NCI-H2081 treated with DMSO at 0.1 percent for 48 hours (cell line): ENCODE measurements around the gene AMZ1.
"Not testable (repeated sequence)": the region's sequence is repeated elsewhere in the genome, so short reads cannot be mapped to it uniquely, and the experiment has no call there.

Source experiments
- DNase-seq: peaks from one replicate; lab custom pipeline; 2025; lab: John Stamatoyannopoulos, UW

The AMZ1 gene

DNA sequence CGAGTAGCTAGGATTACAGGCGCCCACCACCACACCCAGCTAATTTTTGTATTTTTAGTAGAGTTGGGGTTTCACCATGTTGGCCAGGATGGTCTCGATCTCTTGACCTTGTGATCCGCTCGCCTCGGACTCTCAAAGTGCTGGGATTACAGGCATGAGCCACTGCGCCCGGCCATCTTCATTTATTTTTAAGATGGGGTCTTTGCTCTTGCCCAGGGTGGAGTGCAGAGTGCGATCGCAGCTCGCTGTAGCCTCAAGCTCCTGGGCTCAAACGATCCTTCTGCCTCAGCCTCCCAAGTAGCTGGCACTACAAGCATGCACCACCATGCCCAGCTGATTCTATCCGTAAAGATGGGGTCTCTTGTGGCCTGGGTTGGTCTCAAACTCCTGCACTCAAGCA is 39.2 kb downstream of the AMZ1 start:
- DNase-seq = not testable (repeated sequence)

DNA sequence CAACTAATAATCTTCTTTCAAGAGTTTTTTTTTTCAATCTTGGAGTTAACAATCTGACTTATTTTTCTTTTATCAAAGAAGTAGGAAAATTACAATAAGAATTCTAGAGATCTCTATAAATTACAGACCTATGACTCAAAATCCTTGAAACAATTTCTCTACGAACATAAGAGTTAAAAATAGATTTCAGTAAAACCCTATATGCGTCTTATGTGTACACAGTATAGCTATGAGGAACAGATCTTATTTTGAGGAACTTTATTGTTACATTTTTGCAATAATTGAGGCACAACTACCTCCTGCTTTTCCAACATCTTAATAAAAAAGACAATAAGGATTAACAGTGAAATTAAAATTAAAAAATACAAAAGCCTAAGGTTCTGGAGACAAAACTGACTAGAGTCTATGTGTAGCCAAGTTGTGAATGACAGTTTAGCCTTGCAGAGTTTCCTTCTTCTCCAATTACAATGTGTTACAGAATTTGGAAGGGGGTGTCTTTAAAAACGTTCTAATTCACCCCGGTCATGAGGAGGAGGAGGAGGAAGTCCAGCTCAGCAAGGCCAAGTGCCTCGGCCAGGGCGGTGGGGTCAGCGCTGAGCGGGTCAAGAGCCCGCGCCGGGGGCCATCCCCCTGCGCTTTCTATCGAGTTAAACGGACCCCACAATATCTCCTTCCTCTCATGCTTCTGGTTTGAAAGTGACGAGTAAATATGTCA is 40.5 kb downstream of the AMZ1 start:
- DNase-seq = no peak

DNA sequence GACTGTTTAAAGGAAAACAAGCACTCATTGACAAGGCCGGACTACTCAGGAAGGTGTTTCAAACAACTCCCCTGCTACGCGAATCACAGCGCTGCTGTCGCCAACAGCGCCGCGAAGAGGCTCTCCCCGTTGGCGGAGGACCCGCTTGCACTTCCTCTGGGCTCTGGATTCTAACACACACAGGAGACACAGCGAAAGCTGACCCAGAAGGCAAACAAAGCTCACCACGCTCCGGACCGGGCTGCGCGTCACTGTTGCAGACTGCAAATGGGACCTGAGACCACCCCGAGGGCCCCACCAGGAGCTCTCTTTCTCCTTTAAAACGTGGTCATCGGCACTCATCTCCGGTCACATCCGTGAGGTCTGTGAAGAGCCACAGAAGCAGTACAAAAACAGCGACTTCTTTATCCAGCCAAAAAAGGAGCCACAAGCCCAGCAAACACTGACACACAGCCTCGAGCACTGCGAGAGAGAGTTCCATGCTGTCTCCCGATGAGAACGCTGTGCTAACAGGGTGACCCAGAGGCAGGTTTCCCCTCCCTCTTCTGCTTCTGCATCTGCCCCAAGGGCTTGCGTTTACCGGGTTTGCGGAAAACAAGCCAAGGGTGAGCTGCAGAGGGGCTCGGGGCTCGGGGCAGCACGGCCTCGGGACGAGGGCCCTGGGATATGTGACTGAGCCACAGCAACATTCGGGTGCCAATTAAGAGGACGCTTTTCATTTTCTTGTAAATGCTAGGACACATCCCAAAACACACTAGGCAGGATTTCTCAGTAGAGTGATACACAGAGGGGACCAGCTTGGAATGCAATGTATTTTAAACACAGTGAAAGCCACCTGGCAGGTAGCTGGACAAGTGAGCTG is 41.3 kb downstream of the AMZ1 start:
- no peak for DNase-seq

DNA sequence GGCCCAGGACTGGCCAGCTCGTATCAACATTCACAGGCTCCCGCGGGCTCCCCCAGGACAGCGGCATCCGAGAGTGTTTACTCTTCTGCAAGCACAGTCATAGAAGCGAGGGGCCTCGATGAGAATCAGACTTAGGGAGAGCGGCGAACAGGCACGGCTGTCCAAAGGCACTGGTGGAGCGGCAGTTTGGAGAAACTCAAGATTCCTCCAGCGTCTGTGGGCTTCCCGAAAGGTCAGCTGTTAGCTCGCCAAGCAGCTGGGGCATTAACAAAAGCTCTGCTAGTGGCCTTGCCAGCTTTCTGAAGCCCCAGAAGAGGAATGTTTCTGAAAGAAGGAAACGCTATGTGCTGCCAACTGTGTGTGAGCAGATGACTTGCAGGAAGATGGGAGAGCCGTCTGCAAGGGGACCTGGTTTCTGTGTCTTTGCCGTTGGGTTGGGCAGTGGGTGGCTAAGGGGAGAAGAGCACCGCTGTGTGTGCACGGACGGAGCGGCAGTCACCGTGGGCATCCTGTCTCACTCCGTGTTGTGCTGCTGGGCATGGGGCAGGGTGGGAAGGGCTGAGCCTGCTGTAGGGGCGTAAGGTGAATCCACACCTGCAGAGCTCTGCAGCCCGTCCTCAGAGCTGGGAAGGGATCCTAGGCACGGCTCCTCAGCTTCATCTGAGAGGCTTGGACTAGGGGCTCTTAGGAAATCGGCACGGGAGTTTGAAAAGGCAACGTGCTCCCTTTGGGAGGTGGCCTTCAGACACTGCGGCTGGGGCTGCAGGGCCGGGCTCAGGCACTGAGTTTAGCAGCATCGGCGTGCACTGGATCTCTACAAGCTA is 42.1 kb downstream of the AMZ1 start:
- no peak for DNase-seq

DNA sequence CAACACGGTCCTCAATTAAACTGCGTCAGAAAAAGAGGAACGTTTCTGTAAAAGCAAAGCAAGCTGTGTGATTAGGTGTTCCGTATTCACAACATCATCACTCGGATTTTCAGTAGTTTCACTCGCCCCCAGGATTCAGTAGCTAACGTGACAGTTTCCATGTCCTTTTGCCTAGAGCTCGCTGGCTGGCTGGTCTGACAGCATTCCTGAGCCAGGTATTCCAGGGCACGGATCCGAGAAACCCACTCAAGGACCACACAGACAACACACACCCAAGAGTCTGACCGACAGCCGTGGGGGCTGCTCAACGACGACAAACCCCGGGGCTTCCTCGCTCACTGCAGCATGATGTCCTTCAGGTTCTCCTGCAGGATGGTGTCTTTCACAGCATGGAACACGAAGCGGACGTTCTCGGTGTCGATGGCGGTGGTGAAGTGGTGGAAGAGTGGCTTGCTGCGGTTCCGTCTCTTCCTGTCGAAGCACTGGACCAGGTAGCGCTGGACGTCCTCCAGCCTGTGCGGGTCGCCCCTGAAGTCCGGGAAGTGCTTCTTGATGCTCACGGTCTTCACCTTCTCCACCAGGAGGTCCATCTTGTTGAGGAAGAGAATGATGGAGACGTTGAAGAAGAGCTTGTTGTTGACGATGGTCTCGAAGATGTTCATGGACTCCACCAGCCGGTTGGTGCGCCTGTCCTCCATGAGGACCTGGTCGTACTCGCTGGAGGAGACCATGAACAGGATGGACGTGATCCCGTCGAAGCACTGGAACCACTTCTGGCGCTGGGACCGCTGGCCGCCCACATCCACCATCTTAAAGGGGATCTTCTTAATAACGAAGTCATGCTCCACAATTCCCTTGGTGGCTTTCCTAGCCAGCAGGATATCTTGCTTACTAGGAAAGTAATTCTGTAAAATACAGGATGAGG is 43.1 kb downstream of the AMZ1 start:
- no peak for DNase-seq

DNA sequence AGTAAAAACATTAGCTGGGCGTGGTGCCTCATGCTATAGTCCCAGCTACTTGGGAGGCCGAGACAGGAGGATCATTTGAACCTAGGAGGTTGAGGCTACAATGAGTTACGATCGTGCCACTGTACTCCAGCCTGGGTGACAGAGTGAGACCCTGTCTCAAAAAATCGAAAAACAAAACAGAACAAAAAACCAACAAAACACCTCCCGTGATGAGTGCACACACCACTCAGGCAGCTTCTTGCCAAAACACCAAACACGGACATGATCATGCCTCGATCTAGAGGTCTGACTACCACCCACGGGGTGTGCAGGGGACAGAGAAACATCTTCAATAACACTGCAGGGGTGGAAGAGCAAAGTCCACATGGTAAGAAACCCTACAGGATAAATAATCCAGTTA is 44.4 kb downstream of the AMZ1 start:
- DNase-seq = no peak

DNA sequence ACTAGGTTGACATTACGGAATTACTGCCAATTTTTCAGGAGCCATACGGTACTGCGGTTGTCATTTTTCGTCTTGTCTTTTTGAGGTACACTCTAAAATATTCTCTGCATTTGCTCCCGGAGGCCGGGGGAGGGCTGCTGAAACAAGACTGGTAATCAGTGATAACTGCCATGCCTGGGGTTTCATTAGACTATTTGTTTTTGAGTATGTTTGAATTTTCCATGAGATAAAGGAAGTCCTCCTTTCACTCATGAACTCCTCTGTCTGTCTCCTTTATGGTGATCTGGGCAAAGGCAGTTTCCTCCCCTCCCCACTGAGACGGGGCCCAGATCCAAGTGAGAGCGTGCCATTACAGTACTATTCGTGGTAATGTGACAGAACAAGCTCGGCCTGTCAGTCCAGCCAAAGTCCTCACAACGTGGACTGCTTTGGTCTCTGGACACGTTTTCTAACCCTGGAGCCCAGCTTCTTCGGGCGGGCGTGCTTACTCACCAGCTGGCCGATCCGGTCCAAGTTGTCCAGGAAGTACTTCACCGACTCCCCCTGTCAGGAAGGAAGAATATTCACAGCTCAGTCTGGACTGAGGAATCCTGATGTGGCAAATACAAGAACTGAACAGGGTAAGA is 45.1 kb downstream of the AMZ1 start:
- DNase-seq = no peak

DNA sequence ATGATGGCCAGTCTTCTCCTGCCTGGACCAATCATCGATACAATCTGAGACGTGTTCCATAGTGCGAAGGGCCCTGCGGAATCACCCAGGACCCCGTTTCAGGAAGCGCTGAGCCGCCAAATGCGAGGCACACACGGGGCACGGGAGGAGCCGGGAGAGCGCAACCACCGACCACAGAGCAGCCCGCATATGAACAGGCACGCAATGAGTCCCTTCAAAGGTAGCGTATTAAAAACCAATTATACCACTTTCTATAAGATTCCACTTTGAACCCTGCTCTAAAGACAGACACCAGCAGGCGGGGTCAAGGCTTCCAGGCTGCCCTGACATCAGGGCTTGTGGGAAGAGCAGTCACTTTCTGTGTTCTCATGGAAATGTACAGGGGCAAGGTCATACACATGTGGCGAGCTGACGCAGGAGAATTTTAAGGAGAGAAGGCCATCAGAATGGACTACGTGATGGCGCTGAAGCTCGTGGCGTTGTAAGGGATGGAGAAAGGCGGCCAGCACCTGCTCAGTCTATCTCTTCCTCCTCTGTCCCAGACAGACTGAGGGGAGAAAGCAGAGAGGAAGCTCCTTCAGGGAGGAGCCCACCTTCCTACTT is 46.2 kb downstream of the AMZ1 start:
- no peak for DNase-seq

DNA sequence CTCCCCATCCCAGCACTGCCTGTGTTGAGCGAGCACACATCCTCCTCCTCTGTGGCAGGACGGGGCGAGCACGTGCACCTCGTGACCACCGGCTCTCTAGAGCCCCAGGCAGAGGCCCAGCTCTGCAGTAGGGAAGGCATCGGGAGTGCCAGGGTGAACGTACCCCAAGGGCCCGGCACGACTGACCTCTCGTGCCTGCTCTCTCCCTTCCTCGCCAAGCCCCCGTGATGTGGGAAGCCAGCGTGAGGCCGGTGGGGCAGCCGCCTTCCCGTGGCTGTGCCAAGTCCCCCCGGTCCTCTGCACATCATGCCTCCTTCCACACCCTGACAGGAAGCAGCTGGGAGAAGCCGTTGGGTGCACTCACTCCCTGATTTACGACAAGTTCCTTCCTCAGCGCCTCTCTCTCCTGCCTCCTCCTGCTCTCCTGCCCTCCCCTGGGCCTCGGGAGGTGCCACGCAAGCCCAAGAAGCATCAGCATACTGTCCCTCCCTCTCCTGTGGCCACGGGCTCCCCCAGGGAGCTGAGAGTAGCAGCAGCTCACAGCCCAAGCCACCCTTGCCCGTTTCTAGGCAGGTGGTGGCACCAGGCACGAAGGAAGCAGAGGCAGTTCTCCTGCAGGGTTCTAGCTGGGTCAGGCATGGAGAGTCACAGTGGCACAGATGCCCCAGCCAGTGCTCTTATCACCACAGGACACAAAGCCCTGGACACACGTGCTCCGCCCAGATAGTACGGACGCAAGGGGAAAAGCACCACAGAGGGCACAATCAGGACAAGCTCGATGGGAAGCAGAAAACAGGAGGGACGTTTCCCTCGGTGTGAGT is 47.0 kb downstream of the AMZ1 start:
- DNase-seq = no peak

DNA sequence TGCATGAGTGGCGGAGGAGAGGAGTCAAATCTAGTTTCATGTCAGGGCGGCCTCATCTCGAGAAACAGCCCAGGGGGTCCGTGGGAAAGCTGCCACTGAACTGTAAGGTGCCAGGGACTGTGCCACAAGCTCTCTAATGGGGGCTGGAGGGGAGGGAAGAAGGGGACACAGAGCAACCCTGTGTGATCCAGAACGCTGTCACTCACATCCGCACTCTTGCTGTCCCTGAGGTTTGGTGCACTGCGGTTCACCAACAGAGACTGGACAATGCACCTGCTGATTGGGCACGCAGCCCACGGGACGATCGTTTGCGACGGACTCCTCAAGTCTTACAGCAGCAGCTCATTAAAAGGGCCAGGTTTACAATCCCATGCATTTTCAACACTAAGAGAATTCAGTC is 47.7 kb downstream of the AMZ1 start:
- no peak for DNase-seq

DNA sequence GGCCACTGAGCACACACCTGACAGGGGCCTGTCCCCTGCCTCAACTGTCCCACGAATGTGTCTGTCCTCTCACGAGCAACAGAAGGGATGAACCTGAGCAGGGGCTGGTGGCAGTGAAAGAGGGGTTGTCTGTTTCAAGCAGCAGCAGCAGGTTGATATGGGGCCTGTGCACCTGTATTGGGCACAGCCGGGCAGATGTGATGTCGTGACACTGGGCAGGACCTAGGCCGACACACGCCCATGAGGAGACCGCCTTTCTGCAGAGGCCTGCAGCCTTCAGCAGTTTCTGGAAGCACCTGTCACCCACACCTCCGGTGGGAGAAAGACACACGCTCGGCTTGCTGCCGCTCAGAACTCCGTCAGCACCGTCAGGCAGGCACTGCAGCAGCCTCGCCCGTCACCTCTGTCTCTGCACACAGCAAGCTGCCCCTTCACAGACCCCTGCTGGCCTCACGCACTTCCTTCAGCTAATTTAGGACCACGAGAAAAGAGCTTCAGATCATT is 48.5 kb downstream of the AMZ1 start:
- DNase-seq = no peak

DNA sequence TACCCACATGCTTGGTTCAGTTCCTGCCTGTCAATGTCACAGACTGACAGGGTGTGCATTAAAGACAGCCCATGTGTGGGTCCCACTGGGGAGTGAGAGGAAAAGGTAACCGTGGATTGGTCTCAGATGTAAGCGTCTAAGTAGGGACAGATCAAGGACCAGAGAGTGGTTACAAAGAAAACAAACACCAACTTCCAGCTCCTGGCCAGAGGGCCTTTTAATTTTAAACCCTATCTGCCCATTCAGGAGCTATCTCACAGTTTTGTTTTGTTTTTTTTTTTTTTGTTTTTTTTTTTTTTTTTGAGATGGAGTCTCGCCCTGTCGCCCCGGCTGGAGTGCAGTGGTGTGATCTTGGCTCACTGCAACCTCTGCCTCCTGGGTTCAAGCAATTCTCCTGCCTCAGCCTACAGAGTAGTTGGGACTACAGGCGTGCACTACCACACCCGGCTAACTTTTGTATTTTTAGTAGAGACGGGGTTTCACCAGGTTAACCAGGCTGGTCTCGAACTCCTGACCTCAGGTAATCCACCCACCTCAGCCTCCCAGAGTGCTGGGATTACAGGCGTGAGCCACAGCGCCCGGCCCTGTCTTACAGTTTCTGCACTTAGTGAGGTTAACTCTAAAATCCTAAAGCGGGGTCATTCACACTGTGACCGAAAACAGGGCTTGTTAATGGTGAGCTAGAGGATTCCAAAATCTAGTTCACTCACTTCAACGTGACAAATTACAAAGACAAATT is 49.2 kb downstream of the AMZ1 start:
- not testable (repeated sequence) for DNase-seq

DNA sequence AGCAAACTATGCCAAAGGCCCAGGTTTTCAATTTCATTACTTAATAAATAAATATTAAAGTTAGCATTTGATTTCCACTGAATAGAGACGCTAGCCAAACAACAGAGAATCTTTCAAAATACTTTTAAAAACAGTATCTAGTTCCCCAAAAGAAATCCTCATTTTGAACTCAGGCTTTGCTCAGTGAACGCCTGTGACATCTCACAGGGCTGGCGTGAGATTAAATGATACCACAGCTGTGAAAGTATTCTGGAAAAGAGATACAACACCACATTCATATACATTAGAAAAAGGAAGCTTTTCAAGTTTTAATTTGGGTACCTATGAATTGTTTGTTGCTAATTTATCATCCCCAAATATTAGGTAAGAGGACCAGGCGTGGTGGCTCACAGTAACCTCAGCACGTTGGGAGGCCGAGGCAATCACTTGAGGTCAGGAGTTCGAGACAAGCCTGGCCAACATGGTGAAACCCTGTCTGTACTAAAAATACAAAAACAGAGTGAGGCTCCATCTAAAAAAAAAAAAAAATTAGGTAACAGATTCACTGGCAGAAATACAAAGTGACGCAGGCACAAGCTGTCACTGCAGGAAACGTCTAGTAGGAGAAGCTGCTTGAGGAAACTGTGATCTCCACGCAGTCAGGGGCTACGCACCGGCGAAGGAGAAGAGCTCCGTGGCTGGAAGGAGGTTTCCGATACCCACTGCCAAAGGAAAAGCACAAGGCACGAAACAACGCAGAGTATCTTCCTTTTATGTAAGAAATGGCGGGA is 50.0 kb downstream of the AMZ1 start:
- DNase-seq = no peak

DNA sequence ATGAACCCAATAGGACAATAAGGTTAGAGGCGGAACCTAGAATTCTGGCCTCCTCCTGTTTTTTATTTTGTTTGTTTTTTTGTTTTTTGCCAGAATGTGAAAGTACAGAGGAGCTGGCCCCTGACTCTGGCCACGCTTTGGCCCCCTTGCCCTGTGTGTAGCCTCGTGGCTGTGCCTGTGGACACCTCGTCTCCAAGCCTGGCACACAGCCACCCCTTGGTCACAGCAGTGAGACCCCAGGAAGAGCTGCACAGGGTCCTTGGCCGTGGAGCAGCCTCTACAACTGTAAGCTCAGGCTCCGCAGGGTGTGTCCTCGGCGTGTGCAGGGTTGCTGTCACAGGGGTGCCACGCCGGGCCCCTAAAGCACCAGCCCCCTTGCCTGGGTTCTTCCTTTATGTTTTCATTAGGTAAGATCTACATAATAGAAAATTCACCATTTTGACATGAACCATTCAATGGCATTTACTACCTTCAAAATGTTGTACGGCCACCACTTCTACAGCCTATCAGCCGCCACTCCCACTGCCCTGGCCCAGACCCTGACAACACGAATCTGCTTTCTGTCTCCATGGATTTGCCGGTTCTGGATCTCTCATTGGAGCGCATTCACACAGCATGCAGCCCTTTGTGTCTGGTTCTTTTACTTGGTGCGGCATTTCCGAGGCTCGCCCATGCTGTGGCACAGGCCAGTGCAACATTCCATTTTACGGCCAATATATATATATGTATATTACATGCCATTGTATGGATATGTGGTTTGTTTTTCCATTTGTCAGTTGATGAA is 51.0 kb downstream of the AMZ1 start:
- no peak for DNase-seq

DNA sequence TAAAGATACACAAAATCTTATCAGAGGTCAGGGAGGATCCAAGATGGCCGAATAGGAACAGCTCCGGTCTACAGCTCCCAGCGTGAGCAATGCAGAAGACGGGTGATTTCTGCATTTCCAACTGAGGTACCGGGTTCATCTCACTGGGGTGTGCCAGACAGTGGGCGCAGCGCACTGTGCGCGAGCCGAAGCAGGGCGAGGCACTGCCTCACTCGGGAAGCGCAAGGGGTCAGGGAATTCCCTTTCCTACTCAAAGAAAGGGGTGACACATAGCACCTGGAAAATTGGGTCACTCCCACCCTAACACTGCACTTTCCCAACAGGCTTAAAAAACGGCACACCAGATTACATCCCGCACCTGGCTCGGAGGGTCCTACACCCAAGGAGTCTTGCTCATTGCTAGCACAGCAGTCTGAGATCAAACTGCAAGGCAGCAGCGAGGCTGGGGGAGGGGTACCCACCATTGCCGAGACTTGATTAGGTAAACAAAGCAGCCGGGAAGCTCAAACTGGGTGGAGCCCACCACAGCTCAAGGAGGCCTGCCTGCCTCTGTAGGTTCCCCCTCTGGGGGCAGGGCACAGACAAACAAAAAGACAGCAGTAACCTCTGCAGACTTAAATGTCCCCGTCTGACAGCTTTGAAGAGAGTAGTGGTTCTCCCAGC is 55.7 kb downstream of the AMZ1 start:
- not testable (repeated sequence) for DNase-seq

DNA sequence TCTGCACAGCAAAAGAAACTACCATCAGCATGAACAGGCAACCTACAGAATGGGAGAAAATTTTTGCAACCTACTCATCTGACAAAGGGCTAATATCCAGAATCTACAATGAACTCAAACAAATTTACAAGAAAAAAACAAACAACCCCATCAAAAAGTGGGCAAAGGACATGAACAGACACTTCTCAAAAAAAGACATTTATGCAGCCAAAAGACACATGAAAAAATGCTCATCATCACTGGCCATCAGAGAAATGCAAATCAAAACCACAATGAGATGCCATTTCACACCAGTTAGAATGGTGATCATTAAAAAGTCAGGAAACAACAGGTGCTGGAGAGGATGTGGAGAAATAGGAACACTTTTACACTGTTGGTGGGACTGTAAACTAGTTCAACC is 60.7 kb downstream of the AMZ1 start:
- DNase-seq = not testable (repeated sequence)

DNA sequence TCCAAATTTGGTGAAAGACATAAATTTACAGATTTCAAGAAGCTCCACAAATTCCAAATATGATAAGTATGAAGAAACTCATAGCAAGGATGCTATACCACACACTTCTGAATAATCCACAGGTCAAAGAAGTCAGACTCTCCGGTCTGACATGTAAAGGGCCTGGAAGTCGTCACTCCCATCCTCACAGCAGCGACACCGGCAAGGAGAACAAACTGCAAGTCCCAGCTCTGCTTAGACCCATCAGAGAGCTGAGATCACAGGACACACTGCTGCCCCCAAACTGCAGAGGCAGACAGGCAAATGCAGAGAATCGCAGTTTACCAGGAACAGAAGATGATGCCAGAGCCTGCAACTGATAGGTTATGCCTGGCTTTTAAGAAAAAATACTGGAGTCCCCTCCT is 62.0 kb downstream of the AMZ1 start:
- DNase-seq = no peak
